AG08395 (cell line): Measurements from ENCODE around the gene KCNMB2.

Source experiments
- DNase-seq: peaks from one replicate; pipeline ENCODE4 v3.0.0; 2012; ENCODE audit warnings: mixed read lengths, low spot score

KCNMB2 gene

DNA sequence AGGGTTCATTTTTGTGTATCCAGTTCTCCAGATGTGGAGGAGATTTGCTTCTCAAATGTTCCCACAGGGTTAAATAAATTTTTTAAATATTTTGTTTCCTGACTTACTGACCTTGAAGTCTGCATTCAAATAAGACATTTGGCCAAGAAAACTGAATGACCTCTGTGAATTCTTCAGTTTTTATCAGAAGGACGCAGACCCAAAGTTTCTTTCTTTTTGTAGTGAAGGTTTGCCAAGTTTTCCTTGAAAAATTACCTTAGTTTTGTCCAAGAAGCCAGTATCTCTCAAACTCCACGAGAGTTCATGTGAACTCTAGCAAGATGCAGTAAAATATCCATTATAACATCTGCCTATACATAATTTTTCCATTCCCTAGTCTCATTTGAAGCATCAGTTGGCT lies 332.4 kb downstream of the KCNMB2 start:
- no peak for DNase-seq

DNA sequence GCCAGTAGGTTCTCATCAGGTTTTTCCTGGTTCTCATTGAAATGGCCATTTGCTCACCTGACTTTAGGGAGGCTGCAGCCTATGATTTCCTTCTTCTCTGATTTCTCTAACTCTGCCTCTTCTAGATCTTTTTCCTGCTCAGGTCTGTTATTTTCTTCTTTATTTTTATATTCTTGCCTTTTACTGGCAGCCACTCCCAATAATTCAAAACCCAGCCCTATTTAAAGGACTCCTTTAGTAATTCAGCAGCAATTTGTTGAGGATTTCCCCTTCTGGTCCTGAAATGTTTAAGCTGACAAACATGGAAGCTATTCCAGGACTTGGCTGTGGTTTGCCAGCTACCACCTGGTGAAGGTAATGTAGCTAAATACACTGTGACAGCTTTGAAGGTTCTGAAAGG lies 333.8 kb downstream of the KCNMB2 start:
- DNase-seq, result no peak

DNA sequence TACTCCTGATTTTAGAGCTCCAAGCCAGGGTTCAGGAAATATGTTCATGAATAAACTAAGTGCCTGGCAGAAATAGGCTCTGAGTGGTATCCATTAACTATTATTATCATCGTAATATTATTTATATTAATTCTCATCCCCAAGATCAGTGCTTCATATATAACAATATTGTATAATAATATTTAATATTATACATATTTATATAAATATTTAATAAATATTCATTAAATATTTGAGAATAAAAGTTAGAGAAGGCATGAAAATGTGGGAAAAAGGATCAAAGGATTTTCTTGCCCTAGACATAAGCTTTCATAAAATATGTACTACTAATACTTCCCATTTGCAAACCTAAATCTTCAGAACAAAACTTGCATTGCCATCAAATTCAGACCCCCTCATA lies 338.9 kb downstream of the KCNMB2 start:
- DNase-seq, result no peak

DNA sequence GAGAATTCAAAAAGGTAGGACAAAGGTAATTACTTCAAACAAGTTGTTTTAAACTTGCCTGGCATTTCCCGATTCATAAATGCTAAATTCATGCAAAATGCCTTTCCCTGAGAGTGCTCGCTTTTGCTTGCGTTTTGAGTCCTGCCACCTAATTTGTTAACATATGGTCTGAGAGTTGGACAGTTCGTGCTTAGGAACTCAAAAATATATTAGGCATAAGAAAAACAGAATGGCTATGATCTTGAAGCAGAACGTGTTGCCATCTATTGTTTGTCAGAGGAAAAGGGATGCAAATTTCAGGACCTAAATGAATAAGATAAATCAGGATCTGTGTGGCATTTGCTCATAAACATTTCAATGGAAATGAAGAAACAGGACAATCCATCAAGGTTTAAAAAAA lies 339.6 kb downstream of the KCNMB2 start:
- no peak for DNase-seq

DNA sequence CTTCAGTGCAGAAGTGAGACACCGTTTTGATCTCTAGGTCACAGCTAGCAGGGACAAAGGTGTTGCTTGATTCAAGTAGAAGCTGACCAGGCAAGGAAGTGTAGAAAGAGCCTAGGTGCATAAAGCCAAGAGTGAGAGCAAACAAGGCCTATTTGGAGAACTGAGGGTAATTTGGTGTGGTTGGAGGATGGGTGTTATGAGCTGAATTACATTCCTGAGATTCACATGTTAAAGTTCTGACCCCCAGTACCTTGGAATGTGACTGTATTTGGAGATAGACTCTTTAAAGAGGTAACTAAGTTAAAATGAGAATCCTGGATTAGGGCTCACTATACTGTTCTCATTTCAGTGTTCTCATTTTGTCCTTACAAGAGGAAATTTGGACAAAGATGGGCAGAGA lies 344.0 kb downstream of the KCNMB2 start:
- DNase-seq, result no peak
